ENCODE data around the gene MEST. TPM values are rescaled to one million over a fixed set of nuclear protein-coding genes. Genes with fewer than 3 reads are reported as not detected.

The MEST gene
- total RNA-seq, 1 donor from 2014 or later, result 57.5 TPM

DNA sequence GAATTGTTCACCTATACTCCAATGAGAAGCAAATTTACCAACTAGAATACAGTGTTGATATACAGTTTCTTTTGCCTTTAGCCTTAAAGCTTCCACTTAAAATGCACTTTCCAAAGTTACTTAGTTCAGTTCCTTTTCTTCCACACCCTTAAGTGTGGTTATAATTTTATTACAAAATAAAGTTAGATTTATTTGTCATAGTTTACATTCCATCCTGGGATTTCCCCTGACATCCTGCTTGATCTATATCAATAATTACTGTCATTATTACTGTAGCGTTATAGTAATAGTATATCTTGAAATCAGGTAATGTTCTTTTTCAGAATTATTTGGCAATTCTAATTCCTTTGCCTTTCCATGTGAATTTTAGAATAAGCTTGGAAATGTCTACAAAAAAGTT is 23.3 kb upstream of the MEST start:
- no peaks in the 10 kb centered on the region for H3K4me1 ChIP-seq
- no peaks in the 10 kb centered on the region for H3K36me3 ChIP-seq
- H3K9me3 ChIP-seq, result no peaks in the 10 kb centered on the region
- no peaks in the 10 kb centered on the region for H3K27me3 ChIP-seq
- ATAC-seq (no peak), DNase-seq (no peak)
- no peak overlapping the region for H3K27ac ChIP-seq
- TF ChIP-seq, protein P1, sequence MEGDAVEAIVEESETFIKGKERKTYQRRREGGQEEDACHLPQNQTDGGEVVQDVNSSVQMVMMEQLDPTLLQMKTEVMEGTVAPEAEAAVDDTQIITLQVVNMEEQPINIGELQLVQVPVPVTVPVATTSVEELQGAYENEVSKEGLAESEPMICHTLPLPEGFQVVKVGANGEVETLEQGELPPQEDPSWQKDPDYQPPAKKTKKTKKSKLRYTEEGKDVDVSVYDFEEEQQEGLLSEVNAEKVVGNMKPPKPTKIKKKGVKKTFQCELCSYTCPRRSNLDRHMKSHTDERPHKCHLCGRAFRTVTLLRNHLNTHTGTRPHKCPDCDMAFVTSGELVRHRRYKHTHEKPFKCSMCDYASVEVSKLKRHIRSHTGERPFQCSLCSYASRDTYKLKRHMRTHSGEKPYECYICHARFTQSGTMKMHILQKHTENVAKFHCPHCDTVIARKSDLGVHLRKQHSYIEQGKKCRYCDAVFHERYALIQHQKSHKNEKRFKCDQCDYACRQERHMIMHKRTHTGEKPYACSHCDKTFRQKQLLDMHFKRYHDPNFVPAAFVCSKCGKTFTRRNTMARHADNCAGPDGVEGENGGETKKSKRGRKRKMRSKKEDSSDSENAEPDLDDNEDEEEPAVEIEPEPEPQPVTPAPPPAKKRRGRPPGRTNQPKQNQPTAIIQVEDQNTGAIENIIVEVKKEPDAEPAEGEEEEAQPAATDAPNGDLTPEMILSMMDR (IDR thresholded peaks at IDR 0.05), result no peak
- intact Hi-C loops (cut with DNase I), result no loop called here
- no peak overlapping the region for H3K4me3 ChIP-seq

DNA sequence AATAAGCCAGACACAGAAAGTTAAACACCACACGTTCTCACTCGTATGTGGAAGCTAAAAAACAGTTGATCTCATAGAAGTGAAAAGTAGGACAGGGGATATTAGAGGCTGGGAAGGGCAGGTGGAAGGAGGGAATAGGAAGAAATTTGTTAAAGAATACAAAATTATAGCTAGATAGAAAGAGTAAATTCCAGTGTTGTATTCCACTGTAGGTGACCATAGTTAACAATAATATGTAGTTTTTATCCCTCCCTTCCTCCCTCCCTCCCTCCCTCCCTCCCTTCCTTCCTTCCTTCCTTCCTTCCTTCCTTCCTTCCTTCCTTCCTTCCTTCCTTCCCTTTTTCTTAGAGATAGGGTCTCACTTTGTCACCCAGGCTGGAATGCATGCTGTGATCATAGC is 19.9 kb upstream of the MEST start:
- no peak for DNase-seq
- TF ChIP-seq, protein P1 (IDR thresholded peaks at IDR 0.05), result no peak
- Histone ChIP-seq H3K27ac (no peak overlapping the region), H3K4me3 (no peak overlapping the region), H3K9me3 (no peaks in the 10 kb centered on the region), H3K27me3 (no peaks in the 10 kb centered on the region), H3K36me3 (no peaks in the 10 kb centered on the region), H3K4me1 (no peaks in the 10 kb centered on the region)
- ATAC-seq, result no peak
- intact Hi-C loops (cut with DNase I), result no loop called here

DNA sequence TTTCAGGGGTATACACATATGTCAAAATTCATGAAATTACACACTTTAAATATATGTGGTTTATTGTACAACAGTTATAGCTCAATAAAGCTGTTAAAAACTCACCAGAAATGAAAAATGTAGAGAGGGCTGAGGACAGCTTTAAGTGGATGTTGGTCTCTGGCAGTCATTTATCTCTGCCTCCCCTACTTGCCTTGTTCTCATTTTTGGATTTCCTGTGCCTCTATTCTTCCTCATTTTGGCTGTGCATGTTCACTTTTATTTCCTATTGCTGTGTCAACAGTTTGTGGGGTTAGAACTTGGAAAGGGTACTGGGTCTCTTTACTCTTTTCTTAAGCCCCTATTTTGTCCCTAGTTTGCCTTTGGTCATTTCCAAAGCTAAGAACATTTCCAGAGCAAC is 18.6 kb upstream of the MEST start:
- peak; percentile 37 for ATAC-seq
- intact Hi-C loops (cut with DNase I), result no loop called here

GRCh38 chr7:130473876-130474275 is 18.0 kb upstream of the MEST start:
- Histone ChIP-seq H3K9me3 (no peaks in the 10 kb centered on the region), H3K4me3 (no peak overlapping the region), H3K4me1 (no peaks in the 10 kb centered on the region), H3K36me3 (no peaks in the 10 kb centered on the region), H3K27me3 (no peaks in the 10 kb centered on the region), H3K27ac (no peak overlapping the region)
- ATAC-seq (no peak), DNase-seq (no peak)
- intact Hi-C loops (cut with DNase I), result no loop called here
- TF ChIP-seq, protein P1 (IDR thresholded peaks at IDR 0.05), result no peak

More for the DNA sequence above, 18.6 kb upstream of the MEST start:
- no peaks in the 10 kb centered on the region for H3K27me3 ChIP-seq
- H3K9me3 ChIP-seq, result no peaks in the 10 kb centered on the region
- TF ChIP-seq, protein P1 (IDR thresholded peaks at IDR 0.05), result no peak
- H3K4me3 ChIP-seq, result no peak overlapping the region
- no peak overlapping the region for H3K27ac ChIP-seq
- DNase-seq, result no peak
- H3K36me3 ChIP-seq, result no peaks in the 10 kb centered on the region
- no peaks in the 10 kb centered on the region for H3K4me1 ChIP-seq

DNA sequence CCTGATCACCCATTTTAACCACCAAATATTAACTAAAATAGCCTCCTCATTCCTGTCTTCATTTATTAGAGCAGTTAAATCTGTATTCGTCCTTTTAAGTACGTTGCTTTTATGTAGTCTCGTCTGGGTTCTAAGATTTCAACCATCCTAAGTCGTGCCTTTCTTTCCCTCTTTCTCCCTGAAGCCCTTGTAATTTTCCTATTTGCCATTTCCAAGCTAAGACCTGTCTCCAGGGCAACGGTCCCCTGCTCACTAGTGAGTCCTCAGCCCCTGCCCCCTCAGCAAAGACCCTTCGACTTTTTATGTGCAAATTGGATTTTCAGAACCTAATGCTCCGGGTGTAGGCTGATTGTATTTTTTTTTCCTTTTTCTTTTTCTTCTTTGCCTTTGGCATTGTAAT is 16.1 kb upstream of the MEST start:
- ATAC-seq, result no peak
- DNase-seq, result no peak
- no peak overlapping the region for H3K27ac ChIP-seq
- H3K27me3 ChIP-seq, result no peaks in the 10 kb centered on the region
- TF ChIP-seq, protein P1 (IDR thresholded peaks at IDR 0.05), result no peak
- H3K4me3 ChIP-seq, result no peak overlapping the region
- intact Hi-C loops (cut with DNase I), result no loop called here
- no peaks in the 10 kb centered on the region for H3K4me1 ChIP-seq
- H3K36me3 ChIP-seq, result no peaks in the 10 kb centered on the region
- H3K9me3 ChIP-seq, result no peaks in the 10 kb centered on the region
